PC-3 (cell line): ENCODE results near the gene C7.

Experiments used
- CTCF ChIP-seq: fragments of 300-600 bp; sonication (generic); conservative IDR thresholded peaks from 2 replicates; pipeline ENCODE4 v1.5.1; 2017; ENCODE audit warnings: antibody characterized with exemption, low read depth, mild to moderate bottlenecking, low read length
- EZH2phosphoT487 ChIP-seq: fragments of 300-600 bp; sonication (generic); IDR thresholded peaks from 2 replicates; pipeline ENCODE4 v1.6.1; 2018; ENCODE audit warnings: mild to moderate bottlenecking, antibody characterized with exemption, low read length, borderline replicate concordance

GRCh38 chr5:40866844-40867243 is 42.5 kb upstream of the C7 start:
- TF ChIP-seq EZH2phosphoT487 = no peak
- no peak for TF ChIP-seq CTCF
